Measurements from ENCODE around the gene JCHAIN. TPM values are rescaled to one million over a fixed set of nuclear protein-coding genes. Genes with fewer than 3 reads are reported as not detected.

The JCHAIN gene
- total RNA-seq, result 4.5 TPM
- polyA plus RNA-seq, result 6.9 TPM

DNA sequence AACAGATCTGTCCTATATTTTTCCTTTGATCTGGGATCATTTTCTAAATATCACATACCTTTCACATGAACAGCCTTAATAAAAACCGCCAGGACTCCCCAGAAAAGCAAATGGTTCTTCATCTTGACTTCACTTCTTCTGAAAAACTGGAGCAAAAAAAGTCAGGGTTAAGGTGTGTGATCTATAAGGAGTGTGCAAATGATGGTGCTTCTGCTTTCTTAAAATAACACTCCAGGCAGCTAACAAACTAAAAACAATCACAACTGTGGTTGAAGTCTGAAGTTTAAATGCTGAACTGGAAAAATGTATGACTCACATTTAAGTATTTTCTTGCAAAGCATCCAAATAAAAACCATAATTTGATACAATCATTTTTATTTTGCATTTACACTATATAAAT lies at the start of gene JCHAIN:
Gene JCHAIN, minus strand, starts transcription at position 140 of the 400 bp plus-strand sequence. Its CDS starts 18 bp downstream, at position 122.
- WGBS, result 53% methylated on average over 1 of the region's 1 CpG
- Histone ChIP-seq H3K27ac (ENCODE audit: low read depth) (no peak within 1 kb of the TSS), H3K4me1 (ENCODE audit: insufficient read depth) (no peaks in the 10 kb centered on the region), H3K4me3 (ENCODE audit: low read depth, low read length) (no peak within 1 kb of the TSS), H3K36me3 (ENCODE audit: insufficient read depth) (no peaks in the 10 kb centered on the region)
- DNase-seq (ENCODE audit: extremely low spot score), result no peak

DNA sequence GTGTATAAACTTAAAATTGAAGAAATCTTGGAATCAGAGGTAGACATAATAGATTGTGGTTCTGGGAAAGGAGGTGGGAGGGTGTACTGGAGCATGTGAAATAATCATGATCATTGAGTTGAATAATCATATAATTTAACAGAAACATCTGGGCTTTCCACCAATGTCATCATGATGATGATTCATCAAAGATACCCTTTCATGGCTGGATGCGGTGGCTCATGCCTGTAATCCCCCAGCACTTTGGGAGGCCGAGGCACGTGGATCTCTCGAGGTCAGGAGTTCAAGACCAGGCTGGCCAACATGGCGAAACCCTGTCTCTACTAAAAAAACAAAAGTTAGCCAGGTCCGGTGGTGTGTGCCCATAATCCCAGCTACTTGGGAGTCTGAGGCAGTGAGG lies 48.8 kb upstream of the JCHAIN start:
- 89% methylated on average over 6 of the region's 6 CpGs for WGBS
- H3K36me3 ChIP-seq (ENCODE audit: insufficient read depth), result no peaks in the 10 kb centered on the region
- H3K4me3 ChIP-seq (ENCODE audit: low read depth, low read length), result no peak overlapping the region
- no peak for DNase-seq (ENCODE audit: extremely low spot score)
- H3K4me1 ChIP-seq (ENCODE audit: insufficient read depth), result no peaks in the 10 kb centered on the region
- H3K27ac ChIP-seq (ENCODE audit: low read depth), result no peak overlapping the region

DNA sequence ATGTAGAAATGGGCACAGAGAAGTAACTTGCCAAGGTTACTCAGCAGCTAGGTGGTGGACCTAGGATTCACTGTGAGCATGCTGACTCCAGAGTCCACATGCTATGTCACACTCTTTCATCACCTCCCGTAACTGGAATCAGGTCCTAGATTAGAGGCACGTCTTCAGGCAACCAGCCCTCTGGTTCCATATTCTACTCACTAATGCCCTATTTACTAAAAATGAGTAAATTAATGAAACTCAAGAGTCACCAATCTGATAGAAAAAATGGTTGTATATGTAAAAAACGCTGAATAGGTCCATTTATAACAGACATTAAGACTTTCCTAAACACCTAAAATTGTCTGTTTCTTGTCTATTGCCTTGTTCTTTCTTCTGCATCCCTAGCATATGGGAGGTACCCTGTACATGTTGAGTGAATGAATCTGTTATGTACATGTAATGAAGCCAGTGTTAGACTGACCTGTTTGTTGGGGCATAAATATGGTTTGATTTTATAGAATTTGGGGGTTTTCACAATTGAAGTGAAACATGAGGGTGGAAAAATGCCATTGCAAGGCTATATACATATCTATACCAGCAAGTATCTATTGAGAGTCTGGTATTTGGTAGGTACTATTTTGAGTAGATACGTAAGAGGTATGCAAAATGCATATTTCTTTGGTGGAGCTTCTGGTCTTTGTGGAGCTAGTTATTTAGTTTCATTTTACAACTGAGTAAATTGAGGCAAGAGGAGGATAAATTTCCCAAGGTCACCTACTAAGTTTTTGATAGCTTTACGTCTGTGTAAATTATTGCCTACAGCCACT lies 48.0 kb upstream of the JCHAIN start:
- no peak for DNase-seq (ENCODE audit: extremely low spot score)
- no peak overlapping the region for H3K4me3 ChIP-seq (ENCODE audit: low read depth, low read length)
- H3K4me1 ChIP-seq (ENCODE audit: insufficient read depth), result no peaks in the 10 kb centered on the region
- H3K36me3 ChIP-seq (ENCODE audit: insufficient read depth), result no peaks in the 10 kb centered on the region
- 83% methylated on average over 5 of the region's 5 CpGs for WGBS
- no peak overlapping the region for H3K27ac ChIP-seq (ENCODE audit: low read depth)

DNA sequence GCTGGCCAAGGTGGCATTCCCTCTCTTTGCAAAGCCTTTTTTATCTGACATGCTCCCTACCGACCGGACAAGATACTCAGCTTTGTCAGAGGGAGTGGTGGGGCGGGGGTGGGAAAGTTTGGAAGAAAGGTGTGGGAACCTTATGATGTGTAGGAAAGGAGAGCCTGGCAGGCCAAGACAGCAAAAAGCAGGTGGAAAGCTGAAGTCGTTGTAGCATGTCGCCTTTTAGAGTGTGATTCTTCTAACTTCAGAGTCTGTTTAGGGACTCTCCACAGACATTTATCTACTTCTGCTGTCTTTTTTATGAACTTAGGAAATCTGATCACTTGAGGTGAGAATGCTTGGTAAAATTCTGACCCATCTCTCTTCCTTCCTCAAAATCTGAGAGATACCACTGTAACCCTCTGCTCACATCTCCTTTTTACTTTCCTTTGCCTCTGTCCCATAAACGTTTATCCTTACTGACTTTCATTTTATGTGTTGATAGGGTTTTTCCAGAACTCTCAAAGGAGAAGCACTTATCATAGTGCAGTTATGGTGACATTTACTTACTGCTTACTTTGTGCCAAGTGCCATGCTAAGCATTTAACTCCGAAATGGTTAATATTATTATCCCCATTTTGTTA lies 47.3 kb upstream of the JCHAIN start:
- H3K4me3 ChIP-seq (ENCODE audit: low read depth, low read length), result no peak overlapping the region
- 64% methylated on average over 7 of the region's 7 CpGs for WGBS
- H3K27ac ChIP-seq (ENCODE audit: low read depth), result no peak overlapping the region
- DNase-seq (ENCODE audit: extremely low spot score), result no peak
- H3K36me3 ChIP-seq (ENCODE audit: insufficient read depth), result no peaks in the 10 kb centered on the region
- H3K4me1 ChIP-seq (ENCODE audit: insufficient read depth), result no peaks in the 10 kb centered on the region

DNA sequence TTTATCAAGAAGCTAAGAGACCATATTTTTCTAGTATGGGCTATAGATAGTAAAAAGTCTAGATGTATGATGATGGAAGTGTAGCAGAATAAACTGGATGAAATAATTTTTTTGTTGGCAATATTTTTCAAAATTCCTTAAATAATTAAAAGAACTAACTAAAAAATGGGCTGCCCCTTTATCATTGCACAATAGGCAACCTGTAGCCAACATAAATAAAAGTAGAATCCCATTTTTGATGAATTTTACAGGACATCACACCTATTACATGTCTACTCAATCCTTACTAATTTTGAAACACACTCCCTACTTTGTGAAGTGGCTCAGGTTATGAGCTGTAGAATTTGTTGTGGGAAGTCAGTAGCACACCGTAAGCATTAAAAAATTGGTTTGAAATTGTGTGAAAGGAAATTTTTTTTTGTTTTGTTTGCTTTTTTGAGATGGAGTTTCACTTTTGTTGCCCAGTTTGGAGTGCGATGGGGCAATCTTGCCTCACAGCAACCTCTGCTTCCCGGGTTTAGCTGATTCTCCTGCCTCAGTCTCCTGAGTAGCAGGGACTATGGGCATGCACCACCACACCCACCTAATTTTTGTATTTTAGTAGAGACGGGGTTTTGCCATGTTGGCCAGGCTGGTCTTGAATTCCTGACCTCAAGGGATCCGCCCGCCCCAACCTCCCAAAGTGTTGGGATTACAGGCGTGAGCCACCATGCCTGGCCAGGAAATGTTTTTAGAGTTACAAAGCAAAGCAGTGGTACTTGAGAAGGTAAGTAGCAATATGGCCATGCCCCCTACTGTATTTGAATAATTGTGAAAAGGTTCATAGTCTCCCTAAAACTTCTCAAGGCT lies 46.5 kb upstream of the JCHAIN start:
- H3K36me3 ChIP-seq (ENCODE audit: insufficient read depth), result no peaks in the 10 kb centered on the region
- H3K4me3 ChIP-seq (ENCODE audit: low read depth, low read length), result no peak overlapping the region
- no peaks in the 10 kb centered on the region for H3K4me1 ChIP-seq (ENCODE audit: insufficient read depth)
- H3K27ac ChIP-seq (ENCODE audit: low read depth), result no peak overlapping the region
- DNase-seq (ENCODE audit: extremely low spot score), result no peak
- 94% methylated on average over 7 of the region's 7 CpGs for WGBS

DNA sequence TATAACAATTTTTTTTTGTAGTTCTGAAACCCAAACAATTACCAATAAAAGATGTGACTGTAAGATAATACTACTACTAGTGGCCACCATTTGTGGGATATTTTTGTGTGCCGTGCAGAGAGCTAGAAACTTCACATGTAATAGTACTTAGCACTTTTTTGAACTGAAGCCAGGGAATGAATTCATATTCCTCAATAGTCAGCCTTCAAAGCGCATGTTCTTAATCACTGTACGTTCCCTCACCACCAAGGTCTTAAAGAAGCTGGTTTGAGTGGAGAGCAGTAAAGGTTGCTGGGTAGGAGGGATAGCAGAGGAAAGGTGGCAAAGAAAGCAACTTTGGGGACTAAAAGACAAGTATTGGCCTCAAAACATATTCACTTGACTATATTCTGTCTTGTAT lies 45.8 kb upstream of the JCHAIN start:
- 70% methylated on average over 3 of the region's 3 CpGs for WGBS
- H3K36me3 ChIP-seq (ENCODE audit: insufficient read depth), result no peaks in the 10 kb centered on the region
- no peak overlapping the region for H3K27ac ChIP-seq (ENCODE audit: low read depth)
- DNase-seq (ENCODE audit: extremely low spot score), result no peak
- H3K4me3 ChIP-seq (ENCODE audit: low read depth, low read length), result no peak overlapping the region
- no peaks in the 10 kb centered on the region for H3K4me1 ChIP-seq (ENCODE audit: insufficient read depth)

DNA sequence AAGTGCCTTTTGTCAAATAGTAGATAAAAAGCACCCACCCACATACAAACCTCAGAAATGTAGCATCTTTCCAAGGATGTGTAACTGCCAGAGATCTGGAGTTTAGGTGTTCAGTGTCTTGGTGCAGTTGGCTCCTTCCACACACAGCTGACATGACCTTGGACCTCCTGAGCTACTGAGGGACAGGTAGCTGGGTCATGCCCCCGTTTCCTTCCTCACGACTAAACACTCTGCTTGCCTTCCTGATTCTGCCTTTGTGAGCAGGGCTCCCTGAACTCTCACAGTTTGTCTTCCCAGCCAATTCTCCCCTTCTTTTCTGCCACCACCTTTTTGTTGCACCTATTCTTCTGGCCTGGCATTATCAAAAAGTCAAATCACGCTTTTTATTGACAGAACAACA lies 45.3 kb upstream of the JCHAIN start:
- WGBS, result 77% methylated on average over 3 of the region's 3 CpGs
- H3K27ac ChIP-seq (ENCODE audit: low read depth), result no peak overlapping the region
- H3K4me3 ChIP-seq (ENCODE audit: low read depth, low read length), result no peak overlapping the region
- DNase-seq (ENCODE audit: extremely low spot score), result no peak
- no peaks in the 10 kb centered on the region for H3K4me1 ChIP-seq (ENCODE audit: insufficient read depth)
- H3K36me3 ChIP-seq (ENCODE audit: insufficient read depth), result no peaks in the 10 kb centered on the region

DNA sequence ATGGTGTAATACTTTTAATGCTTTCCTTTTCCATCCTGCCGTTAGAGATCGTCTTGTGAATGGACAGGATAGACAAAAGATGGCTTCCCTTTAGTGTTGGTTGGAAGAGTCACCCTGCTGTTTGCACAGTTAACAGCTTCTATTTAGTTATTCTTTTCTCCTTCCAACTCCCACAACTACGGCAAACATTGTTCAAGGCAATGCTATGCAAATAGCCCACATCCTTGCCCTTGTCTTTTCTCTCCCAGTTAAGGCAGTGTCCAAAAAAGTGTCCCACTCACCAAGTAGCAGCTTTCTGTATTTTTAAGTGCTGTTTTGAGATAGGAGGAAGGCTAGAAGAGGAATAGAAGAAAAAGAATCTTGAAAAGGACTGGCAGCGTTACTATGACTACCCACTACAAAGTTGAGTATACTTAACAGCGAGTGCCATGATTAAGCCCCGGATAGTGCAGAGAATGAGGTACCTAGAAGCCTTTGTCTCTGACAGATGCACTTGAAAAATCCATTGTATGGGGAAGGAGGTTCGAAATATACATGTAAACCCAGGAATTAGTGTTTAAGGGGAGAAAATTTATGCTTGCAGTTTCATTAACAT lies 43.4 kb upstream of the JCHAIN start:
- Histone ChIP-seq H3K27ac (ENCODE audit: low read depth) (no peak overlapping the region), H3K4me1 (ENCODE audit: insufficient read depth) (no peaks in the 10 kb centered on the region)
- no peak for DNase-seq (ENCODE audit: extremely low spot score)

DNA sequence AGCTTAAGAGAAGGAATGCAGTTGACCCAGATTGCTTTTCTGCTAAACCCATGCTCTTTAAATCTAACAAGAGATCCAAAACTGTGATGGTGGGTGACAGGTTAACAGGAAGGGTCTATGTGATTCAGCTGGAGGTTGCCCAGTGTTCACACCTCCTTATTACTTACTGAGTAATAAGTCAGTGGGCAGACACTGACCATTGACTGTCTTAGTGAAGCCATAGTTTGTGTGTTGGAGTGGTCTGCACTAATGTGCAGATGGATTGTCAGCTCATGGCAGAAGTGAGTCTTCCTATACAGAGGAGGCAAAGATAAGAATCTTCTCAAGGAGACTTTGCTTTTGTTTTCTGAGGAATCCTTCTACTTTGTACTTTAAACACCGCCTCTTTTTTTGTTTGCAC lies 40.2 kb upstream of the JCHAIN start:
- Histone ChIP-seq H3K27ac (ENCODE audit: low read depth) (no peak overlapping the region), H3K36me3 (ENCODE audit: insufficient read depth) (no peaks in the 10 kb centered on the region), H3K4me1 (ENCODE audit: insufficient read depth) (no peaks in the 10 kb centered on the region), H3K4me3 (ENCODE audit: low read depth, low read length) (peak overlapping the region; percentile 92)
- WGBS, result 82% methylated on average over 1 of the region's 1 CpG
- no peak for DNase-seq (ENCODE audit: extremely low spot score)

More for the DNA sequence above, 43.4 kb upstream of the JCHAIN start:
- H3K4me3 ChIP-seq (ENCODE audit: low read depth, low read length), result no peak overlapping the region
- WGBS, result 89% methylated on average over 7 of the region's 7 CpGs
- no peaks in the 10 kb centered on the region for H3K36me3 ChIP-seq (ENCODE audit: insufficient read depth)

DNA sequence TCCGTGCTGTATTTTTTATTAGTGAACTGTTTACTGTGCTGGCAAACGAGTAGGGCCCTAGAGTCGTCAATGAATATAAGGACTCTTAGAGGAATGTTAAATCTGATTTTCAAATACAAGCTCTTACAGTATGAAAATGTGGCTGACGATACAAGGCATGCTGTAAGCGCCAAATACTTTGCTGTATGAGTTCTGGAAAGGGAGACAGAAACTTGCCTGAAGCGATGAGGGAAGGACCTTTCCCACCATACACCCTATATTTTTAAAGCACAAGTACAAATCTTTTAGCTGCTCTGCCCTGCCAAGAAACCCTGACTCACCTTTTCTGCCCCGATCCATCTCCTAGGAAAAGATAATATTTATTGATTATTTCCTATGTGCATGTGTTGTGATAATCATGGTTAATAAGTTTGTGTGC lies 39.7 kb upstream of the JCHAIN start:
- no peaks in the 10 kb centered on the region for H3K36me3 ChIP-seq (ENCODE audit: insufficient read depth)
- no peak for DNase-seq (ENCODE audit: extremely low spot score)
- H3K4me3 ChIP-seq (ENCODE audit: low read depth, low read length), result peak overlapping the region; percentile 92
- H3K4me1 ChIP-seq (ENCODE audit: insufficient read depth), result no peaks in the 10 kb centered on the region
- peak overlapping the region; percentile 96 for H3K27ac ChIP-seq (ENCODE audit: low read depth)
- 6% methylated on average over 7 of the region's 7 CpGs for WGBS

DNA sequence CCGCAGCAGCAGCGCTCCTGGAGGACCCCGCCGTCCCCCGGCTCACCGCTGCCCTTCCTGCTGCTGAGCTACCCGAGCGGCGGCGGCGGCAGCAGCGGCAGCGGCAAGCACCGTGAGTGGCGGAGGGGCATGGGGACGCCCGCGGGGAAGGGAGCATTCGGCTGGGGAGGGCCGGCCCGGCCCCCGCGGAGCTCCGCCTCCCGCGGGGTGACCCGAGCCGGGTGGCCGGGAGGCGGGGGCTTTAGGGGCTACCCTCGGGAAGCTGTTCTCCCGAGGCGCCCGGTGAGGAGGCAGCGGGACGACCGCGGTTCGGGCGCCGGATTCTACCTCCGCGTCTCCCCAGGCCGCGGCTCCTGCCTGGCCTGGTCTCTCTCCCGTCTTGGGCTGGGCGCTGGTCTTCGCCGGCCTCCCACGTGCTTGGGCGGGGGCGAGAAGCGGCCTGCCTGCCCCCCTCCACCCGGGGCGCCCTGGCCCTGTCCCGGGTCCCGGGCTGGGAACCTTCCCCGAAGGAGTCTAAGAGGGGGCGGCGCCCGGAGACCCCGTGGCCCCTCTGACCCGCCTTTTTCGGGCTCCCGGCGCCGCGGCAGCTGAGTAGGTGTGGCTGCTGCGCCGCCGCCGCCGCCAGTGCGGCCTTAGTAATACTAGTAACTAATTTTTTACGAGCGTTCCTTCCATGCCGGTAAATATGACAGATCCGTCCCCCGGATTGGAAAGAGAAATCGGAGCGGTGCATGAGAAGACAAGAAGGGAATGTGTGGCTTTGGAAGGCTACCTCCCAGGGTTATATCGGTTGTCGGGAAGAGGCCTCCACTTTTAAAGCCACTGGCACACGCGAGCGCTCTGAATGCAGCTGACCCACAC lies 39.1 kb upstream of the JCHAIN start:
- H3K4me3 ChIP-seq (ENCODE audit: low read depth, low read length), result peak overlapping the region; percentile 92
- peak; percentile 18 for DNase-seq (ENCODE audit: extremely low spot score)
- H3K36me3 ChIP-seq (ENCODE audit: insufficient read depth), result no peaks in the 10 kb centered on the region
- H3K27ac ChIP-seq (ENCODE audit: low read depth), result peak overlapping the region; percentile 96
- H3K4me1 ChIP-seq (ENCODE audit: insufficient read depth), result no peaks in the 10 kb centered on the region
- WGBS, result under 1% methylated on average over 86 of the region's 86 CpGs

DNA sequence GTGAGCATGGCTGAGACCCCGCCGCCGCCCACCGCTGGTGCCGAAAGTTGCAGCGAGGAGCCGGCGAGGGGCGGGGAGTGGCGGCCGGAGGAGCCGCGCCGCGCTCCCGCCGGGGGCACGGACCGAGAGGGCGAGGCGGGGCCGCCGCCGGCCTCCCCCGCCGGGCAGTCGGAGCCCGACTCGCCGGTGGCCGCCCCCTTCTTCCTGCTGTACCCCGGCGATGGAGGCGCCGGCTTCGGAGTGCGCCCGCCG lies 38.5 kb upstream of the JCHAIN start:
- no peak for DNase-seq (ENCODE audit: extremely low spot score)
- H3K4me1 ChIP-seq (ENCODE audit: insufficient read depth), result no peaks in the 10 kb centered on the region
- 0% methylated on average over 39 of the region's 39 CpGs for WGBS
- H3K4me3 ChIP-seq (ENCODE audit: low read depth, low read length), result peak overlapping the region; percentile 92
- H3K36me3 ChIP-seq (ENCODE audit: insufficient read depth), result no peaks in the 10 kb centered on the region
- peak overlapping the region; percentile 96 for H3K27ac ChIP-seq (ENCODE audit: low read depth)

All from urinary bladder (tissue), 4 donors.